B cell (primary cell): ENCODE measurements around the gene RASSF1. TPM values are rescaled to one million over a fixed set of nuclear protein-coding genes. Genes with fewer than 3 reads are reported as not detected.

Experiments used
- ATAC-seq: fragments of 200-7000 bp; cut with Tn5 transposase; one replicate; pipeline ENCODE4 v1.10.0; 2021; ENCODE audit warnings: low read depth, mild to moderate bottlenecking, moderate number of reproducible peaks, moderate library complexity
- CTCF ChIA-PET: fragments of 350-600 bp; sonication (Branson Sonifier 250); formaldehyde crosslinking; loops from one replicate; lab custom pipeline; 2021; ENCODE audit warnings: antibody characterized with exemption, inconsistent platforms; lab: Charles Lee
- POLR2A ChIA-PET: fragments of 350-600 bp; sonication (Branson Sonifier 250); formaldehyde crosslinking; loops from one replicate; lab custom pipeline; 2021; ENCODE audit warnings: antibody characterized with exemption; lab: Charles Lee
- DNase-seq: peaks from one replicate; pipeline ENCODE4 v3.0.0; 2013
- H2AFZ ChIP-seq: 2 replicates; pipeline ENCODE4 v1.6.1; 2012; ENCODE audit warnings: mild to moderate bottlenecking, low read depth, low read length; ENCODE audit not compliant: insufficient read depth, poor library complexity, severe bottlenecking
- H3K27ac ChIP-seq, 2 donors: 1 replicate in 1 of 2; 2 replicates in 1 of 2; pipeline ENCODE4 v1.5.1; 2012 to 2013; ENCODE audit warnings: low read length in 2 of 2, mild to moderate bottlenecking in 2 of 2, moderate library complexity in 1 of 2
- H3K27me3 ChIP-seq, 4 experiments: fragments of 200-600 bp in 1 of 4; sonication (generic) in 1 of 4; replicated peaks in 1 of 4; 1 replicate in 2 of 4; 2 replicates in 2 of 4; pipeline versions ENCODE4 v1.6.1 to v1.7.0; 2013 to 2016; ENCODE audit warnings: low read length in 3 of 4, mild to moderate bottlenecking in 2 of 4, mixed read lengths in 1 of 4, moderate library complexity in 1 of 4; ENCODE audit not compliant: insufficient read depth in 4 of 4, control insufficient read depth in 3 of 4; ENCODE audit errors: control extremely low read depth in 1 of 4
- H3K36me3 ChIP-seq, 2 experiments: replicated peaks in 1 of 2; 1 replicate in 1 of 2; 2 replicates in 1 of 2; pipeline versions ENCODE4 v1.6.1 to v1.7.1; 2013; ENCODE audit warnings: low read length in 1 of 2; ENCODE audit not compliant: insufficient read depth in 2 of 2, control insufficient read depth in 1 of 2; ENCODE audit errors: control extremely low read depth in 1 of 2, extremely low read depth in 1 of 2
- H3K4me1 ChIP-seq, 2 donors: fragments of 200-600 bp in 1 of 2; sonication (generic) in 1 of 2; 1 replicate in 1 of 2; 2 replicates in 1 of 2; pipeline versions ENCODE4 v1.5.1 to v1.6.1; 2013 to 2017; ENCODE audit warnings: low read length in 2 of 2; ENCODE audit not compliant: control insufficient read depth in 2 of 2, insufficient read depth in 2 of 2
- H3K4me2 ChIP-seq: replicated peaks from 2 replicates; pipeline ENCODE3; 2012; ENCODE audit warnings: mild to moderate bottlenecking, low read depth, low read length; ENCODE audit not compliant: poor library complexity, severe bottlenecking
- H3K4me3 ChIP-seq, 5 experiments: fragments of 200-600 bp in 1 of 5; sonication (generic) in 1 of 5; 1 replicate in 3 of 5; 2 replicates in 2 of 5; pipeline versions ENCODE4 v1.5.1 to v1.7.0; 2011 to 2016; ENCODE audit warnings: low read length in 4 of 5, mild to moderate bottlenecking in 4 of 5, low read depth in 2 of 5, control low read depth in 1 of 5, moderate library complexity in 1 of 5; ENCODE audit not compliant: insufficient read depth in 1 of 5; ENCODE audit errors: control extremely low read depth in 1 of 5, extremely low read depth in 1 of 5
- H3K79me2 ChIP-seq: fragments of 200-600 bp; sonication (generic); one replicate; pipeline ENCODE4 v1.6.0; 2016; ENCODE audit warnings: low read length; ENCODE audit not compliant: control insufficient read depth, insufficient read depth
- H3K9ac ChIP-seq: fragments of 200-600 bp; sonication (generic); 2 replicates; pipeline ENCODE4 v1.6.1; 2017; ENCODE audit warnings: mild to moderate bottlenecking, low read length, moderate library complexity
- H3K9me3 ChIP-seq, 3 donors: one replicate each; pipeline versions ENCODE4 v1.6.1 to v1.7.1; 2013; ENCODE audit warnings: low read length in 2 of 3; ENCODE audit not compliant: control insufficient read depth in 2 of 3, insufficient read depth in 1 of 3; ENCODE audit errors: control extremely low read depth in 1 of 3
- H4K20me1 ChIP-seq: 2 replicates; pipeline ENCODE4 v1.6.0; 2012; ENCODE audit warnings: mild to moderate bottlenecking, low read length; ENCODE audit not compliant: insufficient read depth, control insufficient read depth, poor library complexity, severe bottlenecking
- H3K27ac Mint-ChIP-seq: one replicate; pipeline ENCODE4 v1.8.0; 2021; ENCODE audit warnings: mixed read lengths
- H3K27me3 Mint-ChIP-seq: one replicate; pipeline ENCODE4 v1.8.0; 2021; ENCODE audit warnings: mixed read lengths
- H3K4me1 Mint-ChIP-seq: one replicate; pipeline ENCODE4 v1.8.0; 2021; ENCODE audit warnings: mixed read lengths
- H3K4me3 Mint-ChIP-seq: one replicate; pipeline ENCODE4 v1.8.0; 2021; ENCODE audit warnings: mixed read lengths
- H3K9me3 Mint-ChIP-seq: one replicate; pipeline ENCODE4 v1.8.0; 2022; ENCODE audit warnings: mixed read lengths; ENCODE audit not compliant: insufficient read depth
- CTCF ChIP-seq: fragments of 200-600 bp; IDR thresholded peaks from one replicate; pipeline ENCODE4 v1.8.0; 2022; ENCODE audit warnings: antibody characterized with exemption, mild to moderate bottlenecking
- EZH2 ChIP-seq: IDR thresholded peaks from 2 replicates; pipeline ENCODE4 v1.6.1; 2012; ENCODE audit warnings: borderline replicate concordance, low read depth, mild to moderate bottlenecking, moderate library complexity, low read length; ENCODE audit not compliant: insufficient read depth, poor library complexity, severe bottlenecking
- WGBS: methylation state at CpG from one replicate; pipeline ENCODE4 v1.1.5; 2013; ENCODE audit warnings: missing lambda C conversion rate; ENCODE audit not compliant: insufficient coverage; 5-methylcytosine and 5-hydroxymethylcytosine counted together
- intact Hi-C: fragments of 100-400 bp; cut with micrococcal nuclease; formaldehyde crosslinking; loops from one replicate; pipeline ENCODE4 v1.10.0; 2022
- polyA plus RNA-seq: library from polyadenylated mRNA; depleted of rRNA; stranded (reverse); fragments of >200 nt; gene quantifications from 2 replicates; pipeline ENCODE4 v1.2.3, GENCODE V29; 2012
- total RNA-seq, 2 donors: library from RNA; stranded (reverse); fragments of 120-200 nt in 1 of 2; gene quantifications; 1 replicate in 1 of 2; 2 replicates in 1 of 2; pipeline versions ENCODE4 v1.2.3 to v1.2.4, GENCODE V29; 2013 to 2022

Gene RASSF1
- total and polyA plus RNA-seq, 2 donors (not counting 1 experiment from before 2014, with no cell fraction given), result 121 to 223 TPM

DNA sequence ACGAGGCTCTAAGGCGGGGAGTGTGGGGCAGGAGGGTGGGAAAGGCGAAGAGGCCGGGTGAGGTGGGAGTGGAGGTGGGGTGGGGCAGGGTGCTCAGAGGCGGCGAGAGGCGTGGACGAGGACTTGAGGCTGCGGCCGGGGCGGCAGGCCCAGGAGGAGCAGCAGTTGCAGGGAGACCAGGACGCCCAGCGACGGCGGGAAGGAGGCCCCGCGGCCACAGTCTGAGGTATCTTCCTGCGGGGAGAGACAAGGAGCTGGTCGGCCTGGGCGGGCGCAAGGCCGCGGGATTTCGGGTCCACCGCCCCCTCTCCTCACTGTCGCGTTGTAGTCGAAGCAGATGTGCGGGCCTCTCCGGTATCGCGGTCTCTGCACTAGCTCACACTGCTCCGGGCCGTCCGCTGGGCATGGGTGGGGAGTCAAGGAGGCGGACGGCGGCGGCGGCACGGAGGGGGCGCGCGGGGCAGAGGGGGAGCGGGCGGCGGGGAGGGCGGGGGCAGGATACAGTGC lies 24.0 kb upstream of the RASSF1 start:
- Histone ChIP-seq H3K4me2 (peak overlapping the region; percentile 96), H3K27ac (no peak overlapping the region), H4K20me1 (no peaks in the 10 kb centered on the region), H3K36me3 (no peaks in the 10 kb centered on the region), H2AFZ (peak overlapping the region; percentile 91), H3K79me2 (no peaks in the 10 kb centered on the region), H3K4me1 (peaks cover 13 to 25% of the 10 kb centered on the region in 2 donors), H3K9ac (peak overlapping the region; percentile 81), H3K4me3 (peak overlapping the region in 4 of 5 experiments; percentile 78 to 84 (median 82)), H3K9me3 (no peaks in the 10 kb centered on the region), H3K27me3 (peaks cover 0 to 3% (median 0%) of the 10 kb centered on the region in 4 experiments)
- intact Hi-C loops, result loop anchor here (1.0 to 2.0 kb wide), 4 partner anchors 14 to 253 kb away; partner anchors contain the start of genes CYB561D2, HEMK1, MAPKAPK3 and NPRL2
- CTCF ChIA-PET, result interaction anchor here (1.2 to 3.3 kb wide), 4 partner anchors 12 to 178 kb away, joined by 5 to 27 read pairs (median 6); partner anchors contain the start of genes CYB561D2 and NPRL2
- Mint-ChIP-seq H3K9me3 (no peaks in the 10 kb centered on the region), H3K4me1 (peaks cover 26% of the 10 kb centered on the region), H3K27ac (peak overlapping the region; percentile 59), H3K27me3 (peaks cover 4% of the 10 kb centered on the region), H3K4me3 (peak overlapping the region; percentile 91)
- ATAC-seq, result peak; percentile 10
- no peak for DNase-seq
- POLR2A ChIA-PET, result interaction anchor here (0.6 to 2.8 kb wide), 7 partner anchors 14 to 1021 kb away, joined by 3 to 13 read pairs (median 6); partner anchors contain the start of genes CYB561D2, HEMK1, NPRL2 and RASSF1
- no peak for TF ChIP-seq EZH2
- no peak for TF ChIP-seq CTCF
- 17% methylated on average over 48 of the region's 48 CpGs for WGBS

- Histone ChIP-seq H3K79me2 (peaks cover 46% of the 10 kb centered on the region), H2AFZ (peak overlapping the region; percentile 80), H3K4me2 (peak overlapping the region; percentile 94), H3K36me3 (peaks cover 5 to 22% of the 10 kb centered on the region in 2 experiments), H3K9ac (peak overlapping the region; percentile 12), H3K9me3 (no peaks in the 10 kb centered on the region), H3K27ac (peak overlapping the region in 1 of 2 donors; percentile 30), H4K20me1 (peaks cover 44% of the 10 kb centered on the region), H3K4me1 (peaks cover 31 to 46% of the 10 kb centered on the region in 2 donors), H3K27me3 (no peaks in the 10 kb centered on the region), H3K4me3 (peak overlapping the region in 4 of 5 experiments; percentile 15 to 93 (median 51))
- ATAC-seq (peak; percentile 15), DNase-seq (no peak)
- POLR2A ChIA-PET, result interaction anchor here (1.3 to 1.6 kb wide), 3 partner anchors 9 to 22 kb away, joined by 4 to 8 read pairs (median 6); partner anchors contain the start of genes CYB561D2 and NPRL2
- H3K27me3 Mint-ChIP-seq, result no peaks in the 10 kb centered on the region
- H3K4me1 Mint-ChIP-seq, result peaks cover 52% of the 10 kb centered on the region
- CTCF ChIA-PET, result interaction anchor here (0.9 to 5.2 kb wide), 2 partner anchors 12 to 68 kb away, joined by 3 to 27 read pairs; no protein-coding TSS in a partner anchor
- 61% methylated on average over 4 of the region's 8 CpGs for WGBS
- intact Hi-C loops, result loop anchor here (1.0 to 2.0 kb wide), 8 partner anchors 8 to 1025 kb away; partner anchors contain the start of genes HEMK1, HYAL3, IFRD2 and MANF
- TF ChIP-seq CTCF (no peak), EZH2 (no peak)
- no peaks in the 10 kb centered on the region for H3K9me3 Mint-ChIP-seq
- H3K4me3 Mint-ChIP-seq, result peak overlapping the region; percentile 99
- peak overlapping the region; percentile 96 for H3K27ac Mint-ChIP-seq
Measured at GRCh38 chr3:50359760-50360110, 19.1 kb upstream of the RASSF1 start.
